Activated CD4-positive, alpha-beta T cell treated with anti-CD3 and anti-CD28 coated beads for 4 hours (primary cell): ENCODE measurements around the gene NKX2-2.

ENCODE experiments used
- DNase-seq, 2 donors: peaks; one replicate each; pipeline ENCODE4 v3.0.0-alpha.2; 2020

Gene NKX2-2

DNA sequence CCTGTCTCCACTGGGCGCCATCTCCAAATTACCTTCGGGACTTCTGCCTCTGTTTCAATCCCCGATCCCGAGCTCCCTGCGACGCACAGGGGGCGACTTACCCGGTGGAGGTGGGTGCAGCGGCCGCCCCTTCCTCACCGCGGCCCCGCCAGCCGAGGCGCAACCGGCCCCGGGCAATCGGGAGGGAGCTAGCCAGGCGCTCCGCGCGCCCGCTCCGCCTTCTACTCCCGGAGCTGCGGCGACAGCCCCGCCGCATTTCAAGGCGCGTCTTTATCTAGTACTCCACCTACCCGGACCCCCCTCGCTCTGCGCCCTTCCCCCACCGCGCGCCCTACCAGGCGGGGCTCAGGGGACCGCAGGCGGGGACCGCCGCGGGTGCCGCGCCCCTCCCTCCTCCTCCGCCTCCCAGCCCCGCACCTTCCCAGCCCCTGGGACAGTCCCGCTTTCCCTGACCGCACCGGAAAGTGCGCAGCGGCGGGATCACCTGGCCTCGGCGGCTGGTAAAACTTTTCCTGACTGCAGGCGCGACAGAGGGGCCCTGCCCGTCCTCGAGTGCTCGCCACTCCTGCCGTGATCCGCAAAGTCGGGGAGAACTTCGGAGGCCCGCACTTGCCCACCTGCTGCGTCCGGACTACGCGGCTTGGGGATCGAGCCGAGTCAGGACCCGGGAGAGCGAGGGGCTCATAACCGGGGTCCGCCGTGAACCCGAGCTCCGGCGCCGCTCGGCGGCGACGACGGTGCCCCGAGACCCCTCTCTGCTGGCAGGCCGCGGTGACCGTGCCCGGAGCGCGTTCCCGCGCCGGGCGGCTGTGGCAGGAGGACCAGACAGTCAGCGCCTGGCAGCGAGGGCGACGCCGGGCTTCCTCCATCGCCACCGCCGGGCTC is 8.0 kb upstream of the NKX2-2 start:
- no peak for DNase-seq

DNA sequence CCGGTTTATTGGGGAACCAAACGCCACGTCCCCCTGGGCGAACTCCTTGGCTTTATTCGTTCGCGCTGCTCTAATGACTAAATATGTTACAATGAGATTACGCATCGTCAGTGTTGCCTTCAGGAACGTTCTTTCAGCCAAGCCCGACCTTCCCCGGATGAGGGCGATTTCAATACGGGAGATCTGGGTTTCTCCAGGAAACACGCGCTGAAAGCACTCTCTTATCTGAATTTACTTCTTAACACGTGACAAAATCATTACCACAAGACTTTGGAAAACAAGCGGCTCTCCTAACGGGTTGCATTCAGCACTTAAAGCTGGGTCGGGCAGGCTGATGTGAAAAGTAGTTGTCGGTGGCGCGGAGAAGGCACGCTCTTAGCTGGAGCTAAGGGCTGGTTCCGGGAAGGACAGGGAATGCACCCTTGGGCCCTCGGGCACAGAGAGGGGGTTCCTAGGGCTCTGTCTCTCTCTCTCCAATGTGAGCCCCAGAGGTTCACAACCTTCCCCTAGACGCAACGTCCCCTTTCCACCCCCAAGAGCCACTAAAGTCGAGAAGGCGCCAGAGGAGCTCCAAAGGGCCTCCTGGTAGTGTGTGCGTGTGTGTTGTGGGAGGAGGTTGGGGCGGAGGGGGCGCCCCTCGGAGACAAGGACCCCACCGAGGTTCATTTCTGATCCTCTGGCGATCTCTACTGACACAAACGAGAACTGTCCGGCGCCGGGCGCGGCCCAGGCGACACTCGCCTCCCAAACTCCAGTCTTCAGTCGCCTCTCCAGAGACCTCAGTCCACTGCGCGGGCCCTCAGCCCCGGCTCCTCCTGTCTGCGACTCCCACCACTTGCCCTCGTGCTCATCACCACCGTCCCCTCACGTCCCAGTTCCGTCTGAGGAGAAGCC is 7.1 kb upstream of the NKX2-2 start:
- no peak for DNase-seq

DNA sequence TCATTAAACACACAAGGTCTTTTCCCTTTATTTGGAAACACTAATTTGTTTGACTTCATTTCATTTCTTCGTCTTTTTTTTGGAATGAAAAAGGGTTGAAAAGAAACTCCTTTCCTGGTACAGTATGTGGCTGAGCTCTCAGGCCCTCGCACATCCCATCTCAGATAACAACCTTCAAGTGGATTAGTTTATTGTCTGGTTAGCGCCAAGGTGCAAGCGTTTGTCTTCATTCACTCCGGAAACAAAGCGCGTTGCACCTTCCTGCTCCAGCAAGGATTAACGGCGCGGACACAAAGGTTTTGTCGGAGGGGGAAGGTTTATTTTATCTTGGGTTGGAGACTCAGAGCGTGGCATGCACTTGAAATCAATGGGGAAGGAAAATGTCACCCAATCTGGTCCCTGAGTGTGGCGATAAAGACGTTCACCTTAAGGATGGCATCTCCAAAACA is 5.3 kb upstream of the NKX2-2 start:
- DNase-seq, result no peak

- DNase-seq, result no peak
Observed at GRCh38 chr20:21518292-21518991, 4.6 kb upstream of the NKX2-2 start.

DNA sequence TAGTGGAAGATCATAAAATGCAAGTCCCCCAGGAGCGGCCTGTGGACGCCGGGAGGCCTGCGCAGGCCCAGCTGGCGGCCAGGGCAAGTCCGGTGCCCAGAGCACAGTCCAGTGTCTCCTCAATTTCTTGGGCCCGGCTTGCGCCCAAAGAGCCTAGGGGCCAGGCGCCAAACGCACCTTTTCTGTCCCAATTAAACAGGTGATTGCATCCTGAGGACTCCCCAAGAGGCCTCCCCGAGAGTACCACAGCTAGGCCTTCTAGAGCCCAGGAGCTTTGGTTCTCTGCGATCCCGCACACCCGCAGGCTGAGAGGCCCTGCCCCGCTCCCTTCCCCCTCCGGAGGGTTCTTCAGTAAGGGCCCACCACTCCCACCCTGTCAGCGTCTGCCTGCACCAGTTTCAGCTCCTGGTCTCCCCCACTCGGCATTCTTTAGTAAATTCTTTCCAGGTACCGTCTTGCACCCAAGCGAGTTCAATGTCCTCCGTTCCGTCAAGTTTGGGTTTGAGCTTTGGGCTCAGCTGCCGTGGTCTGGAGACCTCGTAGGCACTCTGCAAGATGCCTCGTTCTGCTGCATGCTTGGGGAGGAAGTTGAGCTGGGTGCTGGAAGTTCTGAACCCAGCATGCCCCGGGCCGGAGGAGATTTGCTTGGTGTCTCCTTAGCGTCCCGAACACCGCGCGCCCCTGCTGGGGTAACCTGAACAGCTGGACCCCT is 3.9 kb upstream of the NKX2-2 start:
- DNase-seq, result no peak

GRCh38 chr20:21516861-21517565 is 3.1 kb upstream of the NKX2-2 start:
- DNase-seq, result no peak

- no peak for DNase-seq
Observed at GRCh38 chr20:21516180-21516567, 2.3 kb upstream of the NKX2-2 start.

DNA sequence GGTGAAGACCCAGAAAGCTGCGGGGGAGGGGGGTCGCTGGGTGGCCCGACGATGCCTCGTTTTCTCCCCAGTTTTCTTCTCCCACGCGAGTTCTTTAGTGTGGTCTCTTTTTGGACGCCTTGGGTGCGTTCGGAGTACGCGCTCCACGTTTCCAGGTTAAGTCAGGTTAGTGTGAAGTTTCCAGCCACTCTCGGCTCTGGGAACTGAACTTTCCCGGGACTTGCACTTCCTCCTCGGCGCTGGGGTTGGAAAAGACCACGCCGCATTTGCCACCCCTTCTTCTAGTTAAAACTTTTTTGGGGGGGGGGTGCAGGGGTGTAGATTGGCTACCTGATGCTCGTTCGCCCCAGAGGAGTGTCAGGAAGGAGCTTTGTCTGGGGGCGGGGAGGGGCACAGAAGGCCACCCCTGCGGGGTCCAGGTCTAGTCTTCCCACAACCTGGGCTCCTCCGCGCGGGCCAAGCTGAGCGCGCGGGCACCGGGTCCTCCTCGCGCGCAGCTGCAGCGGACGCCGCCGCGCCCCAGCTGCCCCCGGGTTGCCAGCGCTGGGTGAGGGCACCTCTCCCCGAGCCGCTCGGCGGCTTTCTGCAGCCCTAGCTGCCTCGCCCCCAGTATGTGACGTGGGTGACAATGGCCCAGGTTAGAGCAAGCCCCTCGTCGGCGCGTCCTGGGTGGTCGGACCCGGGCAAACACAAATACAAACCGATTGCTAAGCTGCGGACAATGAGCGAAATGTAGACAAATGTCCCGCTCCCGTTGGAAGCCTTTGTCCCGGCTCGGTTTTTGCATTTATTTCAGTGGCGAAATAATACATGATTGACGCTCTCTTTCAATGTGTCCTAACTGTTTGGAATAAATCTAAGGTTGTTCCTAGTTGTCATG is 1.7 kb upstream of the NKX2-2 start:
- no peak for DNase-seq

- DNase-seq, result no peak
Observed at GRCh38 chr20:21514553-21515251, 838 bp upstream of the NKX2-2 start.

- no peak for DNase-seq
Observed at GRCh38 chr20:21513181-21513663, 642 bp downstream of the NKX2-2 start.

GRCh38 chr20:21512634-21513180 is 1.2 kb downstream of the NKX2-2 start:
- no peak for DNase-seq

- no peak for DNase-seq
Observed at GRCh38 chr20:21511850-21512633, 1.8 kb downstream of the NKX2-2 start.

- DNase-seq, result no peak
Observed at GRCh38 chr20:21511485-21511849, 2.4 kb downstream of the NKX2-2 start.

- no peak for DNase-seq
Observed at GRCh38 chr20:21510414-21511384, 3.2 kb downstream of the NKX2-2 start.

DNA sequence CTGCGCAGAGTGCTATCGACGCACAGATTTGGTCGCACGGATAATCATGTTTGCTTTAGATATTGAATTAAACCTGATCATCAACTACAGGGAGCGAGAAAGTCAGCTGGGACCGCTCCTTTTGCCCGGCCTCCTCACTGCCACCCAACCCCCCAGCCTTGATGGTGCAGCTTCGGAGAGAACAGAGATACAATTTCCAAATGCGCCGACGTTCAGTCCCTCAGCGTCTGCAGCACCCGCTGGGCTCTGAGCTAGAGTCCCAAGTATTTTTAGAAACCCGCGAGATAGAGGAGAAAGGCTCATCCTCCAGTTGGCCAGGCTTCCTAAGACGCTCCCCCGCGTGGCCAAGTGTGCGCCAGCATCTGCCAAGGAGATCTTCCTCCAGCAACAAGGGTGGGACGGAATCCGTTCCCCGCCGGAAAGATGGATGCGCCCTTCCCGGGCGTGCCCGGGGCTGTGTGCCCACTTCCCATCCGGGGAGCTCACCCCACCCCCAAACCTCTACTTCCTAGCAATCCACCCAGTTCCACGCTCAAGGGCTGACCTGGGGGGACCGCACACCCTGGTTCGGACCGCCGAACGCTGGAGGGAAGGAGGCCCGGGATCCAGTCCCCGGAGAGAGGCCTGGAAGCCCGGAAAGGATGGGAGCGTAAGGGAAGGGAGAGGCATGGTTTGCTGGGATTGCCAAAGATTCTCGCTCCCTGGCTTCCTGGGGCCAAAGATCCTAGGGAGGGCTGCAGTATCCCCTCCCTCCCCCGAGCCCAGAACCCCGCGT is 4.1 kb downstream of the NKX2-2 start:
- no peak for DNase-seq

- no peak for DNase-seq
Observed at GRCh38 chr20:21509079-21509596, 4.7 kb downstream of the NKX2-2 start.
